H4 (cell line): ENCODE measurements around the gene ZNF619. TPM values are rescaled to one million over a fixed set of nuclear protein-coding genes. Genes with fewer than 3 reads are reported as not detected.

ENCODE experiments used
- DNase-seq: peaks from one replicate; pipeline ENCODE4 v3.0.0-alpha.2; 2015; ENCODE audit warnings: low spot score
- total RNA-seq: library from RNA; depleted of rRNA; stranded (reverse); fragments of >200 nt; shearing (Covaris generic); gene quantifications from 2 replicates; pipeline ENCODE4 v1.2.3, GENCODE V29; 2014; rRNA removed

ZNF619 gene
- total RNA-seq, 1 experiment from 2014 or later, result 3.1 TPM

DNA sequence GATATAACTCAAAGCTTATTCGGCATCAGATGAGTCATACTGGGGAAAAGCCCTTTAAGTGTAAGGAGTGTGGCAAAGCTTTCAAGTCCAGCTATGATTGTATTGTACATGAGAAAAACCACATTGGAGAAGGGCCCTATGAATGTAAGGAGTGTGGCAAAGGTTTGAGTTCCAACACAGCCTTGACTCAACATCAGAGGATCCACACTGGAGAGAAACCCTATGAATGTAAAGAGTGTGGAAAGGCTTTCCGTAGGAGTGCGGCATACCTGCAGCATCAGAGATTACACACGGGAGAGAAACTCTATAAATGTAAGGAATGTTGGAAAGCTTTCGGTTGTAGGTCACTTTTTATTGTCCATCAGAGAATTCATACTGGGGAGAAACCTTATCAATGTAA lies 55.3 kb downstream of the ZNF619 start:
- no peak for DNase-seq

DNA sequence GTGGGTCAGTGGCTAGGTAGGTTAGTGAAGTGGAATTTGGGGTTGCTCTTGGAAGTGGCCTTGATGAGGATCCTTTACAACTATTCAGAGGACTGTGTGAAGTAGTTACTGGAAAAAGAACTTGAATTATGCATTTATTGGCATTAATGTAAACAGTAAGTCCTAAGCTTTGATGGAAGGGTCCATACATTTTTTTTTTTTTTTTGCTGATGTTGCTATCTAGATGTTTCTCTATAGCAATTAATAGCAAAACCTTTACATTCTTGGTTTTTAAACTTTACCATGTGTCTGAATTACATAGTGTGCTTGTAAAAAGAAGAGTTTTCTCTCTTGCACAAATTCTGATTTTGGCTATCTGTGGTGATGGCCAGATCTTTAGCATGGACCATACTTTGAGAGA lies 57.4 kb downstream of the ZNF619 start:
- no peak for DNase-seq

Other genes starting within 250 kb of the ZNF619 start
- 11.4 and 16.2 TPM in 2 replicates for gene EIF1B, start 167.4 kb upstream of the ZNF619 start, total RNA-seq
- not detected in 2 replicates for gene ENTPD3, start 89.9 kb upstream of the ZNF619 start, total RNA-seq
- 334 TPM in 2 replicates for gene RPL14, start 19.8 kb upstream of the ZNF619 start, total RNA-seq
- gene ZNF620, start 28.9 kb downstream of the ZNF619 start, total RNA-seq, result 0.66 TPM in 1 of 2 replicates, not detected in the other
- gene ZNF621, start 47.8 kb downstream of the ZNF619 start, total RNA-seq, result 3.5 and 10.0 TPM in 2 replicates